Endothelial cell of hepatic sinusoid (primary cell): Measurements from ENCODE around the gene MMP21.

Experiments
- in situ Hi-C: cut with HindIII; loops from 2 replicates; pipeline ENCODE4 v1.10.0; 2017; ENCODE audit warnings: low sequenced_read_pairs

Gene MMP21

DNA sequence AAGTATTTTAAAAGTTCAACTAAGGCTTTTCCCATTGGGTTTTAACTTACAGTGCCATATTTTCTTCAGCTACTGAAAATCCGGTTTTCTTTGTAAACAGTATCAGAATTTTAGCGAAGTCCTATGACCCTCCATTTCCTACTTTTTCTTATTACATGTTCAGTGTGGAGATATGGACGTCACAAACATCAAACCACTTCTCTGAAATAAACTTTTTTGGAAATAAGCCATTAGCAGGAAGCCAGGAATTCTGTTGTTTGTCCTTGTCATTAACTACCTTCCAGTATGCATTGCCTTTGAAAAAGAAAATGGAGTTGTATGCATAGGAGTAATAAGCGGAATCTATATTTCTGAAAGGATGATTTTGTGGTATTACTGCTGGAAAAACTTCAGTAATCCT lies 9.1 kb downstream of the MMP21 start:
- in situ Hi-C loops: no loop called here

- in situ Hi-C loops: no loop called here
Measured at GRCh38 chr10:125765835-125766234, 9.8 kb downstream of the MMP21 start.

DNA sequence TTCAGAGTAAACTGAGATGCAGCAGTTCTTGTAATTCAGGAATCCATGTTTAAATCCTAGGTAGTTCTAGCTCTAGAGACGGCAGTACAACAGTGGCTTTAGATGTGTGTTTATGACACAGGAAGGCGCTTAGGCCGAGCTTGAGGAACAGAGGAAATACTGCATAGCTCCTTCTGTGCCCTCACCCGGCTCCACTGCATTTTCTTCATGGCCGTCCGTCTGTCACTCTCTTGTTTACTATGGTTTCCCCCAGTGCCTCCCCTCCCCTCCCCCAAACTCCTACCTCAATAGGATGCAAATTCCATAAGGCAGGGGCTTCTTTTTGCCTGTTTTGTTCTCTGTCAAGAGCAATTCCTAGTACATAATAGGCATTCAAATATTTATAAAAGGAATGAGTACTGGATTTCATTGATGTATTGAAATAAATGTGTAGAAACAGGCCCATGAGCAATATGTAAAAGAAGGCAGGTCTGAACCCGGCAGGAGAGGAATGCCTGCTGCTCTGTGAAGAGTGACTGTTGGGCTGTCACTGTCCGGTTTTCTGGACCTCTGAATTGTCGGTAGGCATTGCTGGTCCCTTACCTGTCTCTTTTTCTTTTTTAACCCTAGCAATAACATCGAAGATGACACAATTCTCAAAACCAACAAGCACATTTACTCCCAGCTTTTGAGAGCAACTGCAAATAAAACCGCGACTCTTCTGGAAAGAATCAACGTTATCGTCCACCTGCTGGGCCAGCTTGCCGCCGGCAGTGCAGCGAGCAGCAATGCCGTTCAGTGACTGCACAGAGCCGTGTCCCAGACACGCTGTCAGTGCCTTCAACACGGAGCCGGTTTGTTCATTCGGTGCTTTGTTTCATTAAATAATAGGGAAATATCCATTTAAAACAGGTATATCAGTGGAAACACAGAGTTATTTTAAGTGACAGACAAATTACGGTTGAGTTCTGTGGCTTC lies 12.7 kb downstream of the MMP21 start:
- in situ Hi-C loops: loop anchor here (5.0 kb wide), 1 partner anchor 34 kb away; no protein-coding TSS in a partner anchor

DNA sequence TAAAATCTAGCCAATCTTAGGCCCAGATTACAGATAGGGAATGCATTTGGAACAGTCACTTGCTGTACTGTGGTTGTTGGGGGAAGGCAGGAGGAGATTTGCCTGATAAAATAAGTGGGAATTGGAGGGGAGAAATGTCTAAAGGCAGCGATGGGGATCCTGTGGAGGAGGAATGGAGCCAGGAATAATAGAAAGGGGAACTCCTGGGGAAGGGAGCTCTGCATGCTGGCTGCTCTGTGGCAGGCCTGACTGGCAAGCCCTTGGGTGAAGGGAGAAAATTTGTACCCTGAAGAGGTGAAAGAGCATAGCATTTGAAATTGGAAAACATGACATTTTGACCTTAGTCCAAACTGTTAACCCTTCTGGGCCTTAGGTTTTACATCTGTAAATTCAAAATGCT lies 13.7 kb downstream of the MMP21 start:
- in situ Hi-C loops: loop anchor here (5.0 kb wide), 1 partner anchor 35 kb away; no protein-coding TSS in a partner anchor

DNA sequence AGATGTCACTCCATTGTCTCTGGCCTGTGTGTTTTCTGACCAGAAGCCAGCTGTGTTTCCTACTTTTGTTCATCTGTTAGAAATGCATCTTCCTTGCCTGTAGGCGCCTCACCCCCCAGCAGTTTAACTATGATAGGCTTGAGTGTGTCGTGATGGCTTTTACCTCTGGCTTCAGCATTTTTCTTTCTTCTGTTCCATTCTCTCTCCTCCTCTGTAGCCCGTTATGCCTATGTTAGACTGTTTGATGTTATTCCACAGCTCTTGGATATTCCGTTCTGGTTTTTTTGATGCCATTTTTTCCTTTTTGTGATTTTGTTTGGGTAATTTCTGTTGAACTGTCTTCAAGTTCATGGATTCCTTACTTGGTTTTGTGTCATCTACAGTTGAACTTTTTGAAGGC lies 17.9 kb downstream of the MMP21 start:
- in situ Hi-C loops: no loop called here

DNA sequence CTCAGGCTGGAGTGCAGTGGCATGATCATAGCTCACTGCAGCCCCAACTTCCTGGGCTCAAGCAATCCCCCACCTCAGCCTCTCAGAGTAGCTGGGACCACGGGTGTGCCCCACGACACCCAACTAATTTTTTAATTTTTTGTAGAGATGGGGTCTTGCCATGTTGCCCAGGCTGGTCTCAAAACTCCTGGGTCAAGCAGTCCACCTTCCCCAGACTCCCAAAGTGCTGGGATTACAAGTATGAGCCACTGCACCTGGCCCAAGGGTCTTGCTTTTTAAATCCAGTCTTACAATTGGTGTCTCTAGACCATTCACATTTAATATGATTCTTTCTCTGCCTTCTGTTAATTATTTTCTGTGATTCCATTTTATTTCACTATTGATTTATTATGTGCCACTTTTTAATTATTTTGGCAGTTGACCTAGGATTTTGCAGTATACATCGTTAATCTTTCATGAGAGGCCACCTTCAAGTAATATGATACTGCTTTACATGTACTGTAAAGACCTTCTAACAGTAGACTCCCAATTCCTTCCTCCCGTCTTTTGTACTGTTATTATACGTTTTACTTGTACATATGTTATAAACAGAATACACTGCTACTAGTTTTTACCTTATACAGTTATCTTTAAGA lies 18.7 kb downstream of the MMP21 start:
- in situ Hi-C loops: no loop called here

DNA sequence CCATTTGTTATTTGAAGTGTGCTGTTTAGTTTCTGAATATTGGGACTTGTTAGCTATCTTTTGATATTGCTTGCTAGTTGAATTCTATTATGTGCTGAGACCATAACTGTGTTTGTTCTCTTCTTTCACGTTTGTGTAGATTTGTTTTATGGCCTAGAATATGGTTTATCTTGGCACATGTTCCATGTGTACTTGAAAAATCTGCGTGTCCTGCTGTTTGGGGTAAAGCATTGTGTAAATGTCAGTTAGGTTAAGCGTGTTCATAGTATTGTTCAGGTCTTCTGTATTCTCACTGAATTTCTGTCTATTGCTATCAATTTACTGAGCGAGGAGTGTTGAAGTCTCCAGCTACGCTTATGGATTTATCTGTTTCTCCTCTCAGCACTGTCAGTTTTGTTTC lies 19.4 kb downstream of the MMP21 start:
- in situ Hi-C loops: no loop called here

DNA sequence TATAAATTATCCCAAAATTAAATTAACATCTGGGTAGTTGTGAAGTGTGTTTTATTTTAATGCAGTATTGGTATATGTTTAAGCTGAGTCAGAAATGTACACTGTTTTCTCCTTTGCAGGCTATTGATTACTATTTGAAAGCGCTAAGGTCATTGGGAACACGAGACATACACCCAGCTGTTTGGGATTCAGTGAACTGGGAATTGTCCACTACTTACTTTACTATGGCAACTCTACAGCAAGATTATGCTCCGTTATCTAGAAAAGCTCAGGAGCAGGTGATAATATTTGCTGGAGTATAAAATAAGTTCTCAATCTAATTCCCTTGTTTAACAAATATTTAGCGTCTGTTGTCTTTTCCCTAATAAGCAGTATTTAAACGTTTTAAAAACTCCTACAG lies 28.2 kb downstream of the MMP21 start:
- in situ Hi-C loops: no loop called here

- in situ Hi-C loops: no loop called here
Measured at GRCh38 chr10:125744909-125745308, 30.7 kb downstream of the MMP21 start.

- in situ Hi-C loops: no loop called here
Measured at GRCh38 chr10:125742465-125742864, 33.2 kb downstream of the MMP21 start.

GRCh38 chr10:125739994-125740679 lies 35.5 kb downstream of the MMP21 start:
- in situ Hi-C loops: no loop called here

DNA sequence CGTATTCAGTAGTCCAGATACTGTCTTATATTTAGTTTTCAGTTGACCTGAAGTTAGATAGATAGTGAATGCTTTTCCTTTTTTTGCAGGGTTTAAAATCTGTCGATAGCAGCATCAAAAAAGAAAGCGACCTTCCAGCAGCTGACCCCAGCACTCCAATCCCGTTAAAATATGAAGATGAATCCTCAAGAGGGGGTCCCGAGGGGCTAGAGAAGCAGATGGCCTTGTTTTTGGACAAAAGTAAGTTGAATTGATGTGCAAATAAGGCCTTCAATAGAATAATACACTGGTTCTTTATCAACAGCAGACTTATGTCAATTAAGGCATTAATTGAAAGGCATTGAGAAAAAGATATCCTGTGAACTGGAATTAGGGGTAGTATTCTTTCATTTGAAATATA lies 37.4 kb downstream of the MMP21 start:
- in situ Hi-C loops: no loop called here

GRCh38 chr10:125734823-125735222 lies 40.8 kb downstream of the MMP21 start:
- in situ Hi-C loops: no loop called here

DNA sequence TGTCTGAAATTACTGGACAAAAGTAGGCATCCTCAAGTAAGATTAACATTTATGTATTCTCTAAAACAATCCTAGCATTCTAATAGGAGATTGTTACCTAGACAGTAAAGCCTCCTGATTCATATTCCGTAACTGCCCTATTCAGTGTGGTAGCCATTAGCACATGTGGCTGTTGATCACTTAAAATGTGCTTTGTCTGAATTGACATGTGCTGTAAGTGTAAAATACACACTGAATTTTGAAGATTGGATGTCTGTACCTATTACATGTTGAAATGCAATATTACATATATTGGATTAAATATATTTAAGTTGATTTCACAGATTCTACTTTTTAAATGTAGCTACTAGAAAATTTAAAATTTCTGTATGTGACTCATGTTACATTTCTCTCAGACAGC lies 41.5 kb downstream of the MMP21 start:
- in situ Hi-C loops: no loop called here

GRCh38 chr10:125727436-125727835 lies 48.2 kb downstream of the MMP21 start:
- in situ Hi-C loops: loop anchor here (5.0 kb wide), 1 partner anchor 55 kb away; no protein-coding TSS in a partner anchor

DNA sequence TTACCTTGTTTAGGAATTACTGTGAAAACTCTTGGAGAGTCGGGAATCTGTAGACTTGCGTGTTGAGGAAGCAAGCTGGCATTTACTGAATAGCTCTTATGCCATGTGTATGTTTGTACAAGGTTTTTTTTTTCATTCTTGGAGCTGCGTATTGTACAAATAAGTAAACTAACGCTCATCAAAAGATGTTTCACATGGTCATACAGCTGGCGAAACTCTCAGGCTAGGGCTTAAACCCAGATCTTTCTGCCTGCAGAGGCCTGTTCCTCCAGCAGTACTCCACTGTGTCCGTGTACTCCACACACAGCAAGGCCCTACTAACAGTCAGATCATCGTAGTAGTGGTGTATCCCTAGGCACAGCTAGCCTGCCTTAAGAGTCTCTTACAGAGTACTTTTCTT lies 48.7 kb downstream of the MMP21 start:
- in situ Hi-C loops: loop anchor here (5.0 kb wide), 1 partner anchor 55 kb away; no protein-coding TSS in a partner anchor

DNA sequence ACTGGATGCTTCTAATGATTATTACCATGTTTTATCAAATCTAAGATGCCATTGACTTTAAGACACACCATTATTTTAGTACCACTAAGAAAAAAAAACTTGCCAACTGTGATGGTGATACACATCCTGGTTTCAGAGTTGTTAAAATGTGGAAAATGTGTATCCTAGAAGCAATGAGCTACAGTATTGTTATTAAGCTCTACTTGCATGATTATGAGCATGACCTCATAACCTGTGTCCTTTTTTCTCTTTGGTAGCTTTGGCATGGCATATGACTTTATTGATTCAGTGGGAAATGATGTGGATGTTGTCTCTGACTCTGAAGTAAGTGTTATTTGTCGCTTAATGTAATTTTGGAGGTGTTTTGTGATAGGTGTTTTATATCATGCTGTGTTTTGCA lies 52.8 kb downstream of the MMP21 start:
- in situ Hi-C loops: no loop called here

GRCh38 chr10:125721035-125721434 lies 54.6 kb downstream of the MMP21 start:
- in situ Hi-C loops: no loop called here

DNA sequence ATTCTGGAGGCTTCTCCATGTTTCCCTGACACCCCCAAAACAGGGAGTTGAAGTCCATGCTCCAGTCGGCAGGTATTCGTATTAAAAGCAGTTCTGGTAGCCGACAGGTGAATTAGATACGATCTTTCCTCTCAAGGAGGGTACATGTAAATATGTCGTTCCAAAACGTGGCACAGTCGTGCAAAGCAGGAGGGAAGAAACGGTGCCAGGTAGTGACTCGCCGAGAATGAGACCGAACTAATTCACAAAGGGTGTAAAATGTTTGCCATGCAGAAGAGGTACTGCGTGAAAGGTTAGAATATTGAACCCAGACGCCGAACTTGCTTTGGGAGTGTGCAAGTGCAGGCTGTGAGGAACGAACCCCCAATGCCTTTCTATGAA lies 55.6 kb downstream of the MMP21 start:
- in situ Hi-C loops: no loop called here

DNA sequence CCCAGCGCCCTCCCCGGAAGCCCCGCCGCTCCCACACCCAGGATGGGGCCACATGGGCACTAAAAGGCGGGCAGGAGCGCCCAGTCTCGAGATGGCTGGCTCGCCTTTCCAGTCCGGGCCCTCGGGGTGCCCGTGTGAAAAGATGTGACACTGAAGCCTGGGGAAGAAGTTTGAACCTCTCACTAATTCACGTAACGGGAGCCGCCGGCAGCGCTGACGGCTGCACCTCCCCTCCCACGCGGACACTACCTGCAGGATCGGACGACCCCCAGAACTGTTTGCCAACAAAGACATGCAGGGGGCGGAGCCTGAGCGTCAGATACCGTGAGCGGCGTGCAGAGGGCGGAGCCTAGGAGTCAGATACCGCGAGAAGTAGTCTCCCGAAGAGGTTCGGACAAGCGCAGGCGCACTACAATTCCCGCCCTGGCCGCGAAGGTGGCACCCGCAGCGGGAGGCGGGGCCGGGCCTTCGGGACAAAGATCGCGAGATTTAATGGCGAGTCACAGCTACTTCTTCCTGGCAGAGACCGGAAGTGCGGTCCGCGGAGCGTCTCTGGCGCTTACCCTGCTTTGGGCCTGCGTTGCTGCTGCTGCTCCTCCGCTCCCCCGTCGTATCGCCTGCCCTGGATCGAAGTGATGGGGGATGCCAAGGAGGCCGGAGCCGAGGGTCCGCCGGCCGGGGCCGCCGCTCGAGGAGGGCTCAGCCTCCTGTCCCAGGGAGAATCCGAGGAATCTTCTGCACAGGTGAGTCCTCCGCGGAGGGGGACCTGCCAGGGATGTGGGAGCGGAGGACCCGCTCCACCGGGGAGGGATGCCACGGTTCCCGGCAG lies 56.2 kb downstream of the MMP21 start, which contains the start of gene EDRF1:
TSS of gene EDRF1 (plus strand) at position 537 of the 829 bp plus-strand sequence. CDS start at position 636, 99 bp downstream.
- in situ Hi-C loops: no loop called here
